HepG2 (cell line): ENCODE results near the gene SERPINA3. TPM values are rescaled to one million over a fixed set of nuclear protein-coding genes. Genes with fewer than 3 reads are reported as not detected.

Experiments
- CHCHD3 ChIP-seq: sonication (generic); formaldehyde crosslinking; IDR thresholded peaks from 2 replicates; pipeline ENCODE4 v1.8.0; 2022; ENCODE audit warnings: mild to moderate bottlenecking, missing genetic modification reagents, moderate library complexity
- GATA4 ChIP-seq: sonication (generic); IDR thresholded peaks from 2 replicates; pipeline ENCODE4 v1.6.1; 2016; ENCODE audit warnings: antibody characterized with exemption, low read depth, borderline replicate concordance
- REPIN1 ChIP-seq: sonication (generic); formaldehyde crosslinking; IDR thresholded peaks from 2 replicates; pipeline ENCODE4 v1.8.0; 2022; ENCODE audit warnings: missing genetic modification reagents, low read depth, mild to moderate bottlenecking, borderline replicate concordance
- SIX1 ChIP-seq: sonication (generic); formaldehyde crosslinking; IDR thresholded peaks from 2 replicates; pipeline ENCODE4 v1.4.0; 2020; ENCODE audit warnings: missing genetic modification reagents, borderline replicate concordance
- ZFP36L1 ChIP-seq: sonication (generic); formaldehyde crosslinking; IDR thresholded peaks from 2 replicates; pipeline ENCODE4 v1.8.0; 2022; ENCODE audit warnings: mild to moderate bottlenecking, missing genetic modification reagents, moderate library complexity
- ZNF501 ChIP-seq: sonication (generic); formaldehyde crosslinking; IDR thresholded peaks from 2 replicates; pipeline ENCODE4 v1.5.1; 2020; ENCODE audit warnings: mild to moderate bottlenecking, moderate library complexity, missing genetic modification reagents
- ZNF619 ChIP-seq: sonication (generic); formaldehyde crosslinking; IDR thresholded peaks from 2 replicates; pipeline ENCODE4 v1.4.0; 2020; ENCODE audit warnings: mild to moderate bottlenecking, missing genetic modification reagents
- ZNF678 ChIP-seq: sonication (generic); formaldehyde crosslinking; IDR thresholded peaks from 2 replicates; pipeline ENCODE4 v1.4.0; 2020; ENCODE audit warnings: mild to moderate bottlenecking, missing genetic modification reagents
- polyA plus RNA-seq, 8 experiments: library from polyadenylated mRNA; depleted of rRNA in 3 of 8; stranded (reverse) in 7 of 8; unstranded in 1 of 8; fragments of >200 nt; fragmentation: Illumina TruSeq in 4 of 8; extraction: Trizol in 4 of 8; gene quantifications; 2 replicates each; pipeline versions ENCODE4 v1.2.1 to v1.2.3, GENCODE V29; 2011 to 2016; ENCODE audit warnings: low read depth in 4 of 8, missing spikeins in 1 of 8, mixed read lengths in 1 of 8; ENCODE audit not compliant: insufficient read depth in 1 of 8
- total RNA-seq, 5 experiments: library from RNA; depleted of rRNA; stranded (reverse); fragments of >200 nt; fragmentation: Illumina TruSeq; extraction: Trizol; gene quantifications; 2 replicates each; pipeline ENCODE4 v1.2.3, GENCODE V29; 2016; ENCODE audit warnings: low read depth in 1 of 5
- TF ChIP-seq, protein P1 (sequence below), 2 experiments: sonication (generic) in 1 of 2; formaldehyde crosslinking in 1 of 2; IDR thresholded peaks; 2 replicates each; pipeline versions ENCODE4 v1.5.1 to v1.6.1; 2011 to 2020; ENCODE audit warnings: borderline replicate concordance in 1 of 2, low read depth in 1 of 2, low read length in 1 of 2, mild to moderate bottlenecking in 1 of 2, missing genetic modification reagents in 1 of 2, moderate library complexity in 1 of 2
- TF ChIP-seq, protein P2 (sequence below): sonication (generic); formaldehyde crosslinking; IDR thresholded peaks from 2 replicates; pipeline ENCODE4 v1.4.0; 2020; ENCODE audit warnings: missing genetic modification reagents, borderline replicate concordance
- TF ChIP-seq, protein P3 (sequence below): sonication (generic); formaldehyde crosslinking; IDR thresholded peaks from 2 replicates; pipeline ENCODE4 v1.5.0; 2020; ENCODE audit warnings: missing genetic modification reagents, mild to moderate bottlenecking, borderline replicate concordance
- TF ChIP-seq, protein P4 (sequence below): sonication (generic); formaldehyde crosslinking; IDR thresholded peaks from 2 replicates; pipeline ENCODE4 v1.5.0; 2020; ENCODE audit warnings: mild to moderate bottlenecking, missing genetic modification reagents, moderate library complexity
- TF ChIP-seq, protein P5 (sequence below): IDR thresholded peaks from 2 replicates; pipeline ENCODE4 v1.6.1; 2018; ENCODE audit warnings: missing genetic modification reagents, mild to moderate bottlenecking, missing compliant biosample characterization
- TF ChIP-seq, protein P6 (sequence below): sonication (generic); formaldehyde crosslinking; IDR thresholded peaks from 2 replicates; pipeline ENCODE4 v1.5.1; 2020; ENCODE audit warnings: mild to moderate bottlenecking, missing genetic modification reagents

The SERPINA3 gene
- total and polyA plus RNA-seq, 2 of the 13 experiments (the other 11 are each of a cell fraction or from before 2014, with no cell fraction given) = 825 to 2,200 TPM

DNA sequence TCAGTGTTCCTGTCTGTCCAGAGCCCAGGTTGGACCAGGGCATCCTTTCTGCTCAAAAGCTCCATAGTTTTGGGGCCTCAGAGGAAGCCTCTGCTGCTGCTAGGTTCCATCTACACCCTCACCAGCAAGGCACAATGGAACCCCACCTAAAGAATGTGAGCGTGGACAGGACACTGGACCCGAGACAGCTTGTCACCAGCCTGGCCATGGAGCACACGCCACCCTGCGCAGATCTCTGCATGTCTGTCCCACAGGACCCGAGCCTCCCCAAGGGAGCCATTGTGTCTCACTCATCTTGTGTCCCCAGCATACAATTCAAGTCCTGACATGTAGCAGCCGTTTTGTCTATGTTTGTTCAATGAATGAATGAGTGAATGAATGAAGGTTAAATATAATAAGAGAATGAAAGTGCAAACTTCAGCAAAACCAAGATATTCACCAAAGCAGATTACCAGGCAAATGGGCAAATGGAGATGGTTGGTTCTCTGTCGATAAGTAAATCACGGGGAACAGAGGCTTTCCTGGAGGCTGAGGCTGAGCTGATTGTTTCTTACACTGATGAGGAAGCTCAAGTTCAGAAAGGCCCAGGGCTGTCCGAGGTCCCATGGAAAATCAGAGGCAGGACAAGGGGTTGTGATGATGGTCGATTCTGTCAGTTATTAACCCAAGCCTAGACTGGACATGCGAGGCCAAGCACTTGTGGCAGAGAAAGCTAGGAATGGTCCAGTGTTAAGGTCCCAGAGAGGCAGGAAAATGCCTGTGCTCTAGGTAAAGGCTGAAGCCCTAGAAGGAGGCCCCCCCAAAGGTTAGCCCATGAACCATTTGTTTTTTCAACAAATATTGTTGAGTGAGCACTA is 27.0 kb downstream of the SERPINA3 start (continued):
- TF ChIP-seq, protein P1, sequence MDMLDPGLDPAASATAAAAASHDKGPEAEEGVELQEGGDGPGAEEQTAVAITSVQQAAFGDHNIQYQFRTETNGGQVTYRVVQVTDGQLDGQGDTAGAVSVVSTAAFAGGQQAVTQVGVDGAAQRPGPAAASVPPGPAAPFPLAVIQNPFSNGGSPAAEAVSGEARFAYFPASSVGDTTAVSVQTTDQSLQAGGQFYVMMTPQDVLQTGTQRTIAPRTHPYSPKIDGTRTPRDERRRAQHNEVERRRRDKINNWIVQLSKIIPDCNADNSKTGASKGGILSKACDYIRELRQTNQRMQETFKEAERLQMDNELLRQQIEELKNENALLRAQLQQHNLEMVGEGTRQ (IDR thresholded peaks at IDR 0.05; ENCODE audit: low read depth, low read length) = no peak
- TF ChIP-seq, protein P1 (CRISPR knock-in tag; IDR thresholded peaks at IDR 0.05; ENCODE audit: borderline replicate concordance) = no peak
- TF ChIP-seq CHCHD3 (CRISPR knock-in tag) (no peak), SIX1 (CRISPR knock-in tag) (no peak), ZNF619 (CRISPR knock-in tag) (no peak), ZFP36L1 (CRISPR knock-in tag) (no peak), ZNF501 (CRISPR knock-in tag) (0 out of 2 replicates have a peak, but pooled peaks have one; percentile 33), ZNF678 (CRISPR knock-in tag) (no peak), REPIN1 (CRISPR knock-in tag) (0 out of 2 replicates have a peak, but pooled peaks have one; percentile 27), GATA4 (no peak)
- TF ChIP-seq, protein P2, sequence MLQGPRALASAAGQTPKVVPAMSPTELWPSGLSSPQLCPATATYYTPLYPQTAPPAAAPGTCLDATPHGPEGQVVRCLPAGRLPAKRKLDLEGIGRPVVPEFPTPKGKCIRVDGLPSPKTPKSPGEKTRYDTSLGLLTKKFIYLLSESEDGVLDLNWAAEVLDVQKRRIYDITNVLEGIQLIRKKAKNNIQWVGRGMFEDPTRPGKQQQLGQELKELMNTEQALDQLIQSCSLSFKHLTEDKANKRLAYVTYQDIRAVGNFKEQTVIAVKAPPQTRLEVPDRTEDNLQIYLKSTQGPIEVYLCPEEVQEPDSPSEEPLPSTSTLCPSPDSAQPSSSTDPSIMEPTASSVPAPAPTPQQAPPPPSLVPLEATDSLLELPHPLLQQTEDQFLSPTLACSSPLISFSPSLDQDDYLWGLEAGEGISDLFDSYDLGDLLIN (CRISPR knock-in tag) = no peak
- TF ChIP-seq, protein P3, sequence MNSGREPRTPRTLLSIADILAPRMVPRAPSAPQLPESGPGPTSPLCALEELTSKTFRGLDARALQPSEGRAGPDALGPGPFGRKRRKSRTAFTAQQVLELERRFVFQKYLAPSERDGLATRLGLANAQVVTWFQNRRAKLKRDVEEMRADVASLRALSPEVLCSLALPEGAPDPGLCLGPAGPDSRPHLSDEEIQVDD (CRISPR knock-in tag) = no peak
- TF ChIP-seq, protein P4, sequence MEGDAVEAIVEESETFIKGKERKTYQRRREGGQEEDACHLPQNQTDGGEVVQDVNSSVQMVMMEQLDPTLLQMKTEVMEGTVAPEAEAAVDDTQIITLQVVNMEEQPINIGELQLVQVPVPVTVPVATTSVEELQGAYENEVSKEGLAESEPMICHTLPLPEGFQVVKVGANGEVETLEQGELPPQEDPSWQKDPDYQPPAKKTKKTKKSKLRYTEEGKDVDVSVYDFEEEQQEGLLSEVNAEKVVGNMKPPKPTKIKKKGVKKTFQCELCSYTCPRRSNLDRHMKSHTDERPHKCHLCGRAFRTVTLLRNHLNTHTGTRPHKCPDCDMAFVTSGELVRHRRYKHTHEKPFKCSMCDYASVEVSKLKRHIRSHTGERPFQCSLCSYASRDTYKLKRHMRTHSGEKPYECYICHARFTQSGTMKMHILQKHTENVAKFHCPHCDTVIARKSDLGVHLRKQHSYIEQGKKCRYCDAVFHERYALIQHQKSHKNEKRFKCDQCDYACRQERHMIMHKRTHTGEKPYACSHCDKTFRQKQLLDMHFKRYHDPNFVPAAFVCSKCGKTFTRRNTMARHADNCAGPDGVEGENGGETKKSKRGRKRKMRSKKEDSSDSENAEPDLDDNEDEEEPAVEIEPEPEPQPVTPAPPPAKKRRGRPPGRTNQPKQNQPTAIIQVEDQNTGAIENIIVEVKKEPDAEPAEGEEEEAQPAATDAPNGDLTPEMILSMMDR (CRISPR knock-in tag) = no peak
- TF ChIP-seq, protein P5, sequence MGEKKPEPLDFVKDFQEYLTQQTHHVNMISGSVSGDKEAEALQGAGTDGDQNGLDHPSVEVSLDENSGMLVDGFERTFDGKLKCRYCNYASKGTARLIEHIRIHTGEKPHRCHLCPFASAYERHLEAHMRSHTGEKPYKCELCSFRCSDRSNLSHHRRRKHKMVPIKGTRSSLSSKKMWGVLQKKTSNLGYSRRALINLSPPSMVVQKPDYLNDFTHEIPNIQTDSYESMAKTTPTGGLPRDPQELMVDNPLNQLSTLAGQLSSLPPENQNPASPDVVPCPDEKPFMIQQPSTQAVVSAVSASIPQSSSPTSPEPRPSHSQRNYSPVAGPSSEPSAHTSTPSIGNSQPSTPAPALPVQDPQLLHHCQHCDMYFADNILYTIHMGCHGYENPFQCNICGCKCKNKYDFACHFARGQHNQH (CRISPR knock-in tag) = no peak
- TF ChIP-seq, protein P6, sequence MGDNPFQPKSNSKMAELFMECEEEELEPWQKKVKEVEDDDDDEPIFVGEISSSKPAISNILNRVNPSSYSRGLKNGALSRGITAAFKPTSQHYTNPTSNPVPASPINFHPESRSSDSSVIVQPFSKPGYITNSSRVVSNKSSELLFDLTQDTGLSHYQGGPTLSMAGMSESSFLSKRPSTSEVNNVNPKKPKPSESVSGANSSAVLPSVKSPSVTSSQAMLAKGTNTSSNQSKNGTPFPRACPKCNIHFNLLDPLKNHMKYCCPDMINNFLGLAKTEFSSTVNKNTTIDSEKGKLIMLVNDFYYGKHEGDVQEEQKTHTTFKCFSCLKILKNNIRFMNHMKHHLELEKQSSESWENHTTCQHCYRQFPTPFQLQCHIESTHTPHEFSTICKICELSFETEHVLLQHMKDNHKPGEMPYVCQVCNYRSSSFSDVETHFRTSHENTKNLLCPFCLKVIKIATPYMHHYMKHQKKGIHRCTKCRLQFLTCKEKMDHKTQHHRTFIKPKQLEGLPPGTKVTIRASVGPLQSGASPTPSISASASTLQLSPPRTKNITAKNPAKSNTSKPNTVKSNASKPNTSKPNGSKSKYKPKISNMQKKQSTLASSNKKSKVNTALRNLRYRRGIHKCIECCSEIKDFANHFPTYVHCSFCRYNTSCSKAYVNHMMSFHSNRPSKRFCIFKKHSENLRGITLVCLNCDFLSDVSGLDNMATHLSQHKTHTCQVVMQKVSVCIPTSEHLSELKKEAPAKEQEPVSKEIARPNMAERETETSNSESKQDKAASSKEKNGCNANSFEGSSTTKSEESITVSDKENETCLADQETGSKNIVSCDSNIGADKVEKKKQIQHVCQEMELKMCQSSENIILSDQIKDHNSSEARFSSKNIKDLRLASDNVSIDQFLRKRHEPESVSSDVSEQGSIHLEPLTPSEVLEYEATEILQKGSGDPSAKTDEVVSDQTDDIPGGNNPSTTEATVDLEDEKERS (CRISPR knock-in tag) = no peak
